NB4 (cell line): Measurements from ENCODE around the gene TGFA.
A peak's percentile ranks its signal among the peaks of the same experiment; 100 is the strongest.

Experiments used
- MAX ChIP-seq: IDR thresholded peaks from 2 replicates; pipeline ENCODE4 v1.6.1; 2011; ENCODE audit warnings: low read depth, low read length
- MYC ChIP-seq: IDR thresholded peaks from 2 replicates; pipeline ENCODE4 v1.6.1; 2011; ENCODE audit warnings: low read depth, low read length
- POLR2A ChIP-seq: IDR thresholded peaks from 2 replicates; pipeline ENCODE4 v1.6.1; 2011; ENCODE audit warnings: mild to moderate bottlenecking; ENCODE audit not compliant: insufficient read length; ENCODE audit errors: extremely low read depth
- TF ChIP-seq, protein P1 (sequence below): IDR thresholded peaks from one replicate; pipeline ENCODE4 v1.5.1; 2012; ENCODE audit warnings: low read depth, low read length

DNA sequence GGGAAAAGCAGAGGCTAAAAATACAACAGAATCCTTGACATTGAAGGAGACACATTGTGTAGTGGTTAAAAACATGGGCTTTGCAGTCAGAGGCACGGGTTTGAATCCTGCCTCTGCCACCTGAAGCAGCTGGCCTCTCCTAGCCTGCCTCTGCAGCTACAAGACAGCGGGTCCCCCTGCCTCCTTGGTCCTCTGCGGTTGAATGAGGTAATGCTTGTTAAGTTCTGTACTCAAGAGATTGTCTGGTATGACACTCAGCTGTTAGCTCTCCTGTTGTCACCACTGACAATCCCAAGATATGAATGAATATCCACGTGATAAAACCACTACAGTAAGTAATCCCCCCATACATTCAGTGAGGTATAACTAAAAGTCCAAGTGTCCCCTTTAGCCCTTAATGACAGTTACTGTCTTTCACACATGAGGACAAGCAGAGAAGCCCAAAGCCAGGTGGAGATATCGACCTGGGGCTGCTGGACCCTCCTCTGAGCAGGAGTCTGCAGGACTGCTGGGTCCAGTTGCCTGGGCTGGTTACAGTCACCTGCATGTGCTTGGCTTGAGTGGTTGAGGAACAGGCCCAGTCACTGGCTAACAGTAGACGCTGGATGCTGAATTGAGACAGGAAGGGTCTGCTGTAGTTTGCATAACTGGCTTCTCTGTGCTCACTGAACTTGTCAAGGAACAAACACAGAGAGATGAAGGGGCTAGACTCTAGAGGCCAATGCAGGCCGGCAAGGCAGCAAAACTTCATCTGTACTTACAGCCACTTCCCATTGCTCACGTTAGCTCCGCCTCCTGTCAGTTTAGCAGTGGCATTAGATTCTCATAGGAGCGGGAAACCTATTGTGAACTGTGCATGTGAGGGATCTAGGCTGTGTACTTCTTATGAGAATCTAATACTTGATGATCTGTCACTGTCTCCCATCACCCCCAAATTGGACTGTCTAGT lies 85.5 kb downstream of the TGFA start:
- TF ChIP-seq POLR2A (no peak), MAX (no peak), MYC (0 out of 2 replicates have a peak, but pooled peaks have one; percentile 9)
- TF ChIP-seq, protein P1, sequence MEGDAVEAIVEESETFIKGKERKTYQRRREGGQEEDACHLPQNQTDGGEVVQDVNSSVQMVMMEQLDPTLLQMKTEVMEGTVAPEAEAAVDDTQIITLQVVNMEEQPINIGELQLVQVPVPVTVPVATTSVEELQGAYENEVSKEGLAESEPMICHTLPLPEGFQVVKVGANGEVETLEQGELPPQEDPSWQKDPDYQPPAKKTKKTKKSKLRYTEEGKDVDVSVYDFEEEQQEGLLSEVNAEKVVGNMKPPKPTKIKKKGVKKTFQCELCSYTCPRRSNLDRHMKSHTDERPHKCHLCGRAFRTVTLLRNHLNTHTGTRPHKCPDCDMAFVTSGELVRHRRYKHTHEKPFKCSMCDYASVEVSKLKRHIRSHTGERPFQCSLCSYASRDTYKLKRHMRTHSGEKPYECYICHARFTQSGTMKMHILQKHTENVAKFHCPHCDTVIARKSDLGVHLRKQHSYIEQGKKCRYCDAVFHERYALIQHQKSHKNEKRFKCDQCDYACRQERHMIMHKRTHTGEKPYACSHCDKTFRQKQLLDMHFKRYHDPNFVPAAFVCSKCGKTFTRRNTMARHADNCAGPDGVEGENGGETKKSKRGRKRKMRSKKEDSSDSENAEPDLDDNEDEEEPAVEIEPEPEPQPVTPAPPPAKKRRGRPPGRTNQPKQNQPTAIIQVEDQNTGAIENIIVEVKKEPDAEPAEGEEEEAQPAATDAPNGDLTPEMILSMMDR, result no peak
